Smooth muscle cell of the brain vasculature (primary cell): ENCODE results near the gene CCDC174.
"Not testable (repeated sequence)": the region's sequence is repeated elsewhere in the genome, so short reads cannot be mapped to it uniquely, and the experiment has no call there.

ENCODE experiments used
- DNase-seq: peaks from one replicate; pipeline ENCODE4 v3.0.0-alpha.2; 2012; ENCODE audit warnings: low read depth, low spot score

The CCDC174 gene

GRCh38 chr3:14652360-14652907 lies 872 bp downstream of the CCDC174 start:
- not testable (repeated sequence) for DNase-seq

GRCh38 chr3:14657579-14657978 lies 6.0 kb downstream of the CCDC174 start:
- DNase-seq, result no peak

DNA sequence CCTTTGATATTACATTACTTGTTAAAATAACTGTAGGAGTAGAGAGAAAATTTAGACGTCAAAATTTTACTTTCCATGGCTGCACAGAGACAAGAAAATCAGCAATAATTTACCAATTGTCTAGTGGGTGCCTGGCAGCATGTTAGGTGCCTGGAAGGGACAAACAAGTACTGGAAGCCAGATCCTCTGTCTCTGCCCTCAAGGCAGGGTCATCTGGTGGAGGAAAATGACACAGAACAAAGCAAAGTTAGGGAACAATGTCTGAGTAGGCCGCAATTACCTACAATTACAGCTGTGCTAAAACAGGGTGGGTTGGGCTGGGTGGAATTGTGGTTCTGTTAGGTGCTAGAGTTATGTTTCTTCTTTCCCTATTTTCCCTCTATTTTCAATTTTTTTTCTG lies 7.4 kb downstream of the CCDC174 start:
- DNase-seq, result no peak

DNA sequence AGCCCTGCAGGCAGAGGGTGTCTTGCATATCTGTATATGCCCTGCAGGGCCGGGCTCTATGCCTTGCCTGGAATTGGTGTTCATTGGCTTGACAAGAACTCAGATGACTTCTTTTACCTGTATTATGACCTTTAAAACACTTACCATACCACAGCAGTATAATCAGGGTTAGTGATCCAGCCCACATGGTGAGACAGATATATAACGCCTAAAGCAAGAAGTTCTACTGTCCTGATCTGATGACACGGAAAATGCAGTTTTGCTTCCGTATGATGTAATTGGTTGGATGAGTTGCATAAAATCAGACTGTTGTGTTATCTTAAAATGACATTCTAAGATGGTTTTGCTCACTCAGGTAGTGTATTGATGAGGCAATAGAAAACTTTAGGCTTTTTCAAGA lies 9.4 kb downstream of the CCDC174 start:
- DNase-seq, result no peak

- no peak for DNase-seq
Observed at GRCh38 chr3:14663396-14664135, 12.0 kb downstream of the CCDC174 start.

GRCh38 chr3:14664170-14664569 lies 12.6 kb downstream of the CCDC174 start:
- no peak for DNase-seq

GRCh38 chr3:14672588-14672987 lies 21.0 kb downstream of the CCDC174 start:
- DNase-seq, result no peak

- DNase-seq, result no peak
Observed at GRCh38 chr3:14674841-14675240, 23.3 kb downstream of the CCDC174 start, which contains the start of gene C3orf20. Gene C3orf20, plus strand, starts transcription at chr3:14675141. Its CDS starts 7,573 bp downstream, at chr3:14682714.

GRCh38 chr3:14676881-14677280 lies 25.3 kb downstream of the CCDC174 start:
- no peak for DNase-seq

DNA sequence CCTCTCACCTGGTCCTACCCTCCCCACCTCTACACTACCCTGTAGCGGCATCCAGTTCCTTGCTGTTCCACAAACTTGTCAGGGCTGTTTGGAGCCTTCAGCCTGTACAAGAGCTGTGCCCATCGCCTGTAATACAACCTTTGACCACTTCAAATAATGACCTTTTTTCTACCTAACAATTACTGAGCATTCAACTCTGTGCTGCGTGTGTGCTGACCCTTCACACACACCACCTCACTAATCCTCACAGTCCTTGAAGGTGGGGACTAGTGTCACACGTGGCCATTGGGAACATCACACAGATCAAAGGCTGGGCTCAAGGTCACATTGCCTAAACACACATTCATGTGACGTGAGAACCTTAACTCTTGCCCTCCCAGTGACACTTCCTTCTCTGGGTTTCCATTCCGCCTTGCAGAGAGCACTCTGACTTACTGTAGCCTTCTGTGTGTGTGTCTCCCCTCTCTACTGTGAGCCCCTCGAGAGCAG lies 26.5 kb downstream of the CCDC174 start:
- DNase-seq, result no peak

DNA sequence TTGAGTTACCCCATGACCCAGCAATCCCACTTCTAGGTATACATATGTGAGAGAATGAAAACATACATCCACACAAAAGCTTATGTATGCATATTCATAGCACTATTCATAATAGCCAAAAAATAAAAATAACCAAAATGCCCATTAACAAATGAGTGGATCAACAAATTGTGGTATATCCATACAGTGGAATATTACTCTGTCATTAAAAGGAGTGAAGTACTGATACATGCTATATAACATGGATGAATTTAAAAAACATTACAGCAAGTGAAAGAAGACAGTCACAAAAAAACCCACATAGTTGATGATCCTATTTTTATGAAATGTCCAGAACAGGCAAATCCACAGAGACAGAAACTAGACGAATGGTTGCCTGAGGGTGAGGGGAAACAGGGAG lies 28.6 kb downstream of the CCDC174 start:
- no peak for DNase-seq

DNA sequence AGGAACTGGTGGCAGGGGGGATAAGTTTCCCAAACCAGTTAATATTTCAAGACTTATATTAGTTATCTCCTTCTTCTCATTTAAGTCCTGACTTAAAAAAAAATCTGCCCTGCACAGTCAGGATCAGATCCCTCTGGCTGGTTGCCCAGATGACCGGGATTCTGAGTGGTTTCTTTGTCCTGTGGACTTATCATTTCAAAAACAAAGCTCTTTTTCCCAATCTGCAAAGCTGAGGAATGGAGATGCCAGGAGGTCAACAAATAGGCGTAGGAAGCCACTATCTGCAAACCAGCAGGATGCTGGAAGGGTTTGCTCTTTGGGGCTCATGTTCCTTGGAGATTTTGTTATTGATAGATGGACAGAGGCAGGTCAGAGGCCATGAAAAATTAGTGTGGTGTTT lies 29.2 kb downstream of the CCDC174 start:
- no peak for DNase-seq

- no peak for DNase-seq
Observed at GRCh38 chr3:14684447-14684846, 32.9 kb downstream of the CCDC174 start.

GRCh38 chr3:14685179-14685578 lies 33.6 kb downstream of the CCDC174 start:
- DNase-seq, result no peak

GRCh38 chr3:14687360-14687759 lies 35.8 kb downstream of the CCDC174 start:
- no peak for DNase-seq

- DNase-seq, result no peak
Observed at GRCh38 chr3:14688525-14688924, 37.0 kb downstream of the CCDC174 start.

DNA sequence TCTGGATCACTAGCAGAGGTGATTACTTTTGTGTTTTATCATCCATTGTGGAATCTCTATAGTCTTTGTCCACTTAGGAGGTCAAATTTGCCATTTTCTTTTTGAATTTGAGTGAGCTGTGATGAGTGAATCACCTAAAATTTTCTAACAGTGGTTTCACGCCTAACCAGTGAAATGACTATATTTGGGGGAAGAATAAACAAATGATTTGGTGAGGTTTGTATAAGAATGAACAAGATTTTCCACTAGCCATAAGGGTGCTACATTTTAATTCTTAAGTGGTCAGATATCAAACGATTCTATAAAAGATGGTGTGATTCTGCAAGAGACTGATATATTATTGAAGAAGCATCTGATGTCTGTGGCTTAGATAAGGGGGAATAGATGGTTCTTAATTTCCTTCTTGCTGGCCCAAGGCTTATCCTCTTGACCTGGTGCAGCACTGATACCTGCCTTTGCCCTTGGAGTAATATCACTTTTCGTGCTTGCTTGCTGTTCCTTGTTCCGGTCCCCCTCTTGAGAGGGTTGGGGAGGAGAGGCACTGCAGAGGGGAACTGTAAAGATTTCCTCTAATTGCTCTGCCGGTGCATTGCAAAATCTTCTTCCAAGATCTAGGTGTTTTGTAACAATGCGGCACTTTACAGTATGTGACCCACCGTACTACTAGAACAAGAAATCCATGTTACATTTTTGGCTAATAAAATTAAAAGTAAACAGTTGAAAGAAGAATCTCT lies 37.9 kb downstream of the CCDC174 start:
- no peak for DNase-seq

DNA sequence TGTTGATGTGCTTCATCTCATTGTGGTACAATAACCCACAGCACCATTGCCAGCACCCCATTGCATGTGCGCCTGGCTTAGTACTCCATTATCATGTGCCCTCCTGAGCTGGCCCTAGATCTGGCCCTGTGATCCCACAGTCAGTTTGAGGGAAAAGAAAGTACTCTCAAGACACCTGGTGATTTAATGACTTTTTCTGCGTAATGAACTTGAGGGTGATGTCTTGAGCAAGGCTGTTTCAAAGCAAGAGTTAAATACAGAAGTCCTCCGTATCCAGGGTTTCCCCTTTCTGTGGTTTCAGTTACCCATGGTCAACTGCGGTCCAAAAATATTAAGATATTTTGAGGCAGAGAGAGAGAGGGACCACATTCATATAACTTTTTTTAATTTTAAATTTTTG lies 39.7 kb downstream of the CCDC174 start:
- DNase-seq, result no peak

GRCh38 chr3:14691719-14692118 lies 40.2 kb downstream of the CCDC174 start:
- no peak for DNase-seq

GRCh38 chr3:14698601-14699244 lies 47.2 kb downstream of the CCDC174 start:
- no peak for DNase-seq

GRCh38 chr3:14699643-14700042 lies 48.1 kb downstream of the CCDC174 start:
- DNase-seq, result no peak

DNA sequence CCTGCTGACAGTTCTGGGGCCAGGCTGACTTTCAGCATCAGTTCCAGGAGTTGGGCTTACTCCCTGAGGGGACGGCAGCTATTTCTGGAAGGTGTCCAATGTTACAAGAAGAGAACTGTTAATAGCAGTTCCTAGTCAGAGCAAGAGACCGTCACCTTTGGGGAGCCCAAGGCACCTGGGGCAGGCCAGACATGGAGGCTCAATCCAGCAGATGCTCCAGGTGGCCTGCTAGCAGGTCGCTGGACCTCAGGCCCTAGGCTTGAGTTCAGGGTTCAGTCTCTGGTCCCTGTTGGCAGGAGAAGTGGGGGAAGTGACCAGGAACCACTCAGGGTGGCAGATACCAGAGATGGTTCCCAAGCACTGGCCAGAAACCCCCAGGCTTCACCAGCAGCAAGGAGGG lies 49.3 kb downstream of the CCDC174 start:
- DNase-seq, result no peak
